Upper lobe of left lung (tissue), 4 donors: ENCODE measurements around the gene GJA3.

ENCODE experiments used
- POLR2A ChIP-seq, 4 donors: fragments of 450-650 bp; IDR thresholded peaks; one replicate each; pipeline ENCODE4 v1.5.1; 2016 to 2017; ENCODE audit warnings: antibody characterized with exemption in 4 of 4, mild to moderate bottlenecking in 2 of 4
- POLR2AphosphoS5 ChIP-seq, 2 donors: sonication (generic); formaldehyde crosslinking; IDR thresholded peaks; one replicate each; pipeline ENCODE4 v1.5.1; 2017; ENCODE audit warnings: antibody characterized with exemption in 2 of 2

DNA sequence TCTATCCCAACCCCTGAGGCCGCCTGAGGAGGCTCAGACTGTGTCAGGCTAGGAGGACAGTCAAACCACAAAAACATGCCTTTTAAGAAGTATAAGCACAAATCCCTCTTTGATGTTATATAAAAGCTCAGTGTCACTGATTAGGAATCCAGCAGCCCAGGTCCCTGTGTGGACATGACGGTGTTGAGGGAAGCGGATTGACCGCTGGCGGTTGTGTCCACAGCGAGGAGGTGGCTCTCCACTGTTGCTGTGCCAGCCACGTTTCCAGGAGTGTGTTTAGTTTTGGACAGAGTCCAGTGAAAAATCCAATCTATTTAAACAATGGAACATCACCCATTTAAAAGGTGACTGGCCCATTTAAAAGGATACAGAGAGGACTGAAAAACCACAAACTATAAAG is 7.5 kb upstream of the GJA3 start:
- TF ChIP-seq POLR2A (IDR thresholded peaks at IDR 0.05) (no peak), POLR2AphosphoS5 (IDR thresholded peaks at IDR 0.05) (no peak)
